T47D (cell line): ENCODE results near the gene FLCN.
"Not testable (repeated sequence)": the region's sequence is repeated elsewhere in the genome, so short reads cannot be mapped to it uniquely, and the experiment has no call there.

Experiments
- DNase-seq, 2 experiments: peaks; one replicate each; pipeline versions ENCODE4 v3.0.0 to v3.0.0-alpha.2; 2011 to 2012; ENCODE audit warnings: low read depth in 1 of 2, low spot score in 1 of 2
- JUND ChIP-seq: IDR thresholded peaks from 2 replicates; pipeline ENCODE4 v1.6.1; 2012; ENCODE audit warnings: low read depth
- in situ Hi-C: cut with HindIII; loops from 2 replicates; pipeline ENCODE4 v1.10.0; 2016; ENCODE audit warnings: low sequenced_read_pairs, low pct_unique_long_range_greater_than_20kb

The FLCN gene, protein sequence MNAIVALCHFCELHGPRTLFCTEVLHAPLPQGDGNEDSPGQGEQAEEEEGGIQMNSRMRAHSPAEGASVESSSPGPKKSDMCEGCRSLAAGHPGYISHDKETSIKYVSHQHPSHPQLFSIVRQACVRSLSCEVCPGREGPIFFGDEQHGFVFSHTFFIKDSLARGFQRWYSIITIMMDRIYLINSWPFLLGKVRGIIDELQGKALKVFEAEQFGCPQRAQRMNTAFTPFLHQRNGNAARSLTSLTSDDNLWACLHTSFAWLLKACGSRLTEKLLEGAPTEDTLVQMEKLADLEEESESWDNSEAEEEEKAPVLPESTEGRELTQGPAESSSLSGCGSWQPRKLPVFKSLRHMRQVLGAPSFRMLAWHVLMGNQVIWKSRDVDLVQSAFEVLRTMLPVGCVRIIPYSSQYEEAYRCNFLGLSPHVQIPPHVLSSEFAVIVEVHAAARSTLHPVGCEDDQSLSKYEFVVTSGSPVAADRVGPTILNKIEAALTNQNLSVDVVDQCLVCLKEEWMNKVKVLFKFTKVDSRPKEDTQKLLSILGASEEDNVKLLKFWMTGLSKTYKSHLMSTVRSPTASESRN

DNA sequence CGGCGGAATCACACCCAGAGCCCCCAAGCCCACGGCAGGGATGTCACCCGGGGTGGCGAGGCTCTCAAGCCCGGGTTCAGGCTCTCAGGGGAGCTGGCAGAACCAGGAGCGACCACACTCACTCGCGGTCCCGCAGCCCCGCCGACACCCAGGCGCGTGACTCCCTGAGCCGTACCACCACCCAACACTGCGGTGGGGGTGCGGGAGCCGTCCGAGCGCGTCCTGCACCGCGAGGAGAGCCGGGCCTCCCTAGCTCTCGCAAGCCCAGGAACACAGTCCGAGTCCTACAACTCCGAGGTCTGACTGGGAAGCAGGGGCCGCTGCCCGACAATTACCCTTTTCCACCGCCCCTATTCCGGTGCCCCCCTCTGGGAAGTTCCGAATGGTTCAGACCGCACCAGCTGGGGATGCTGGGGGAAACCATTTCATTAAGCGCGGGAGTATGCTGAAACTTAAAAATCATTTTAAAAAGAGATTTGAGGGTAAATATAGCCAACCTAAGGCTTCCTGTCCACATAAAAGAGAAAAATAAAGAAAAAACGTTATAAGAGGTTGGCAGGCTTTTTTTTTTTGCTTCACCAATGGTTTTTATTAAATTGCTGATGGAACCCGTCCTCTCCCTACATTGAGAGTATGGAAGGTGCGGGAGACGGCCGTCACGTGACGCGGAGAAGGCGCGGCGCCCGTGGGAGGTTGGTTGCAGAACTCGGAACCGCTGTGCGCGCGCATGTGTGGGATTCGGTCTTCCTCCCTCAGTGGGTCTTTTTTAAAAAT is at the start of gene FLCN:
Gene FLCN, minus strand, starts transcription at position 143 of the 774 bp plus-strand sequence. CDS start 9,031 bp downstream, outside the sequence.
- peak; percentile 41; the same call in 1 of the 2 replicates for TF ChIP-seq JUND
- DNase-seq, result peak; percentile 60 to 89
- in situ Hi-C loops, result no loop called here

DNA sequence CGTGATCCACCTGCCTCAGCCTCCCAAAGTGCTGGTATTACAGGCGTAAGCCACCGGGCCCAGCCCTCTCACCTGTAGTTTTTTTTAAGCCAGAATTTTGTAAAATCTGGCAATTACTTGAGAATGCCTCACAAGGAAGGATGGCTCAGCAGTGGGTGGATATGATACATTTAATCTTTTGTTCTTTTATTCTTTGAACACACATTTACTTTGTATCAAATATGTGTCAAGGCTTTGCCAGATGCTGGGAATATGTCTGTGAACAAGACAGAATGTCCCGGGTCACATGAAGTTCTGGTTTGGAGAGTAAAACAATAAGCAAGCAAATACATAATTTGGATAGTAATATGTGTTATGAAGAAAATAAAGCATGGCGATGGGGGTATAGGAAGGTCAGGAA is 49.0 kb upstream of the FLCN start:
- in situ Hi-C loops, result no loop called here
- no peak for DNase-seq
- no peak for TF ChIP-seq JUND

DNA sequence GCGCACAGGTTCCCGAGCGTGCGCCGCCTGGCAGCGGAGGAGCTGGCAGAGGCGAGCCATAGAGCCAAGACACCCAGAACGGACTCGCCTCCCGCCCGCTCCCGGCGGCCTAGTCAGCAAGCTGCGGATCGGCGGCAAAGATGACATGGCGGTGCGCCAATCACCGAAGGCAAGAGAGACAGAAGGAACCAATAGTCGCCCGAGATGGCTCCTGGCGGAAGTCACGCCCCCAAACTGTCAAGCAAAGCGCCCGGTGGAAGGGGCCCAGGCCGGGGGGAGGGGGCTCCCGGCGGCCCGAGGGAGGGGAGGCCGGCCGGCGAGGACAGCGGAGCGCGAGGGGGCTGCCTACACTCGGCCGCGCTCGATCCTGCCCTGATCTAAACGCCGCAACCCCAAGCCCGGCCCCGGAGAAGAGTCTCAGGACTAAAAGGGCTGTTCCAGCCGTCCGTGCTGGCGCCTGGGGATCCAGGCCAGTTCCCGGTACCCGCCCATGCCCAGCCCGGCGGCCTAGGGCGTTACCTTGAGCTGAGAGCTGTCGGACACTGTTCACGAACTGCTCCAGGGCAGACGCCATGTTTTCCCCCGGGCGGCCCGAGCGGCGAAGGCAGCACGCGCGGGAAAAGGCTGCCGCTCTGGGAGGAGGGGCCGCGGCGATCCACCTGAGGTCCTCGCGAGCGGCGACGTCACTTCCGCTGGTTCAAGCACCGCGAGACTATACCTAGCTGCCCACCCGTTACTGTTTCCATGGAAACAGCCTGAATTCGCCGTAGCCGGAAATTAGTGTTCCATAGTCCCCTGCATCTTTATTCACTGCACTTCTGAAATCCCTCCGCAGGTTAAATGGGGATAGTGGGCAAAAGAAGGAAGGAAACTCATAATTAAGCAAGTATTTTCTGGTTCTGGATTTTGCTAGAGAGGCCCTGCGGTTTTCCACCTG is 43.9 kb upstream of the FLCN start, which contains the start of gene COPS3:
Gene COPS3, minus strand, starts transcription at position 634 of the 937 bp plus-strand sequence. Its CDS starts 60 bp downstream, at position 574.
- TF ChIP-seq JUND, result no peak
- in situ Hi-C loops, result no loop called here
- DNase-seq, result peak; percentile 91 to 96

DNA sequence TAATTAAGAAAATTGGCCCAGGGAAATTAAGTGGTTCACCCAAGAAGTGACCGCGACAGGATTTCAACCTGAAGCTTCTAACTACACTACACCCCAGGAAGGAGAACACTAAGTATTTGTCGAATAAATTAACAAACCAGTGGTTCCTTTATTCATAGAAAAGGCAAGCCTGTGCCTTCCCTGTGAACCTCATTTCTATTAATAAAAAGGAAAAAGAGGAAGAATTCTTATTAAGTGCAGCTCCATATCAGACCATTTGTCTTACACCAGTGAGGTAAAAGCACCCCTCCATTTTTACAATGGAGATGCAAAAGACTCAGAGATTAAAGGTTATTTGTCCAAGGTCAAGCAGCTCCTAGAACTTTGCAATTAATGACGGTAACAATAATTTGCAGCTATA is 42.3 kb upstream of the FLCN start:
- DNase-seq, result no peak
- TF ChIP-seq JUND, result no peak
- in situ Hi-C loops, result no loop called here

DNA sequence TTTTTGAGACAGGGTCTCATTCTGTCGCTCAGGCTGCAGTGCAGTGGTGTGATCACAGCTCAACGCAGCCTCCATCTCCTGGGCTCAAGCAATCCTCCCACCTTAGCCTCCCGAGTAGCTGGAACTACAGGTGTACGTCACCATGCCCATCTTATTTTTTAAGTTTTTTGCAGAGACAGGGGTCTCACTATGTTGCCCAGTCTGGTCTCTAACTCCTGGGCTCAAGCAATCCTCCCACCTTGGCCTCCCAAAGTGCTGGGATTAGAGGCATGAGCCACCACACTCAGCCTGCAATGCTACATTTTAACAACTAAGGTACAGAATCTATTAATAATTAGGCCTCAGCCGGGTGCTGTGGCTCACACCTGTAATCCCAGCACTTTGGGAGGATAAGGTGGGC is 40.5 kb upstream of the FLCN start:
- DNase-seq, in situ Hi-C loops: not testable (repeated sequence)

DNA sequence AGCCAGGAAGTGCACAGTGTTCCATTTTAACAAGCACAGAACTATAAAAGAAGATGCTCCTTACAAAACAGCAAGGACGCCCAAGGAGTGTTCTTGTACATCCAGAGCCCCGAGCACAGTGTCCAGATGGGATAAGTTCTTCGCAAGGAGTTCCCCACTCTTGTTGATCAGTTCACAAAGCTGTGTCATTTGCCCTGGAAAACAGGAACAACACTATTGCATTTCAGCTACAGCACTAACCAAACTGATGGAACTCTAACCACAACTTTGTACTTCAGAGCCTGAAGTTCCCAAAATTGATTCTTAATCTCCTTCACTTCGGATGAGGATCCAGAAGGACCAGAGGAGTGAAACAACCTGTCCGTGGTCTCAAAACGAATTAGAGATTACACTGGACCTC is 39.0 kb upstream of the FLCN start:
- DNase-seq, result no peak
- TF ChIP-seq JUND, result no peak
- in situ Hi-C loops, result no loop called here

DNA sequence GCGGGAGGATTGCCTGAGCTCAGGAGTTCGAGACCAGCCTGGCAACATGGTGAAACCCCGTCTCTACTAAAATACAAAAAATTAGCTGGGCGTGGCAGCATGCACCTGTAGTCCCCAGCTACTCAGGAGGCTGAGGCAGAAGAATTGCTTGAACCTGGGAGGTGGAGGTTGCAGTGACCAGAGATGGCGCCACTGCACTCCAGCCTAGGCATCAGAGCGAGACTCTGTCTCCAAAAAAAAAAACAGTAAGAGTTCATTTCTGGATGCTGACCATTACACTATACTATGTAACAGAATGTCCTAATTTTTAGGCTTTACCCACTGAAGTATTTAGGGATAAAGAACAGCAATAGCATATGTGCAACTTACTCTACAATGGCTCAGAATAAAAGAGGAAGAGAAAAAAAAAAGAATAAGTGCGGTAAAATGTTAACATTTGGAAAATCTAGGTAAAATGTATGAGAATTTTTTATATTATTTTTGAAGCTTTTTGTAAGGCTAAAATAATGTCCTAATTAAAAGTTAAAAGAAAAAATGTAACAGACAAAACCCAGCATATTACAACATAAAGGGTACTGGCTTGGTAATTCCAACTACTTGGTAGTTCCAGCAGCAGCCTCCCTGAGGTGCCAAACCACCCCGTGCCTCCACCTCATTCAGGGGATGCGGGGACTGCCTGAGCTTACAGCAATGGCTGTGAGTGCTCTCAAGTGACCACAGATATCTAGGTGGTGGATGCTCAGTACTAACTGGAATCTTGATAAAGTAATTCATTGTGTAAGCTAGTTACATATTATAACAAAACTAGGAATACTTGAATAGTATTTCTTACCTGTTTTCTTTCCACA is 33.2 kb upstream of the FLCN start:
- in situ Hi-C loops, result no loop called here
- DNase-seq, result peak in 1 of 2 experiments; percentile 5

DNA sequence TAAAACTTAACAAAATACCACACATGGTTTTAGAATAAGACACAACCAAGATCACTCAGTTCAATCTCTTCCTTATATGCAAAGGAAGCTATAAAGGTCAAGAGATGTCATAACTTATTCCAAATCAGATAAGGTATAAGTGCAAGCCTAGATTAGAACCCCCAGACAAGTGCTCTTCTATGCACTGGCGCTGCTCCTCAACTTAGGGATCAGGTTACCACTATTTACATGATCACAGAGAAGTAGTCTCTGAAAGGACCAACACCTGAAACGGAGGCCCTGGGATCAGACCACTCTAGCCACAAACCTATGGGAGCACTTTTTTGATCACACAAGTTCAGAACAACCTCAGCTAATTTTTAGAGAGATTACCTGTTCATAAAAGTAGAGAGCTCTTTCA is 27.5 kb upstream of the FLCN start:
- no peak for DNase-seq
- no peak for TF ChIP-seq JUND
- in situ Hi-C loops, result no loop called here

More for the DNA sequence above, 33.2 kb upstream of the FLCN start:
- TF ChIP-seq JUND, result no peak

DNA sequence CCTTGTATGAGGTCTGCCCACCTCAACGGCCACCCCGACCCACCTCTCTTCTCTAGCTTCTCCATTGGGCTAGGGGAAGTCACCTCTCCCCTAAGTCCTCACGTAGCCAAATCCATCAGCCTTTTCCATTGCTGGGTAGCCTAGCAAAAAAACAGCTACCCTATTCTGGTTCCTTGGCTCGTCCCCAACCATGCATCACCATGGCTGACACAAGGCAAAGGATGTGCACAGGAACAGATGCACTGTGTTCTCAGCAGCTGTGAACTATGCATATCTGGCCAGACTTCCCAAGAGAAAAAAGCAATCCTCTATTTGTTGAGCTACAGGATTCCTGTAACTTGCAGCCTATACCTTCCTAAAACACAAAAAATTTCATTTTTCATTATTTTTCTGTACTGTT is 22.0 kb upstream of the FLCN start:
- no peak for DNase-seq
- TF ChIP-seq JUND, result no peak
- in situ Hi-C loops, result no loop called here

DNA sequence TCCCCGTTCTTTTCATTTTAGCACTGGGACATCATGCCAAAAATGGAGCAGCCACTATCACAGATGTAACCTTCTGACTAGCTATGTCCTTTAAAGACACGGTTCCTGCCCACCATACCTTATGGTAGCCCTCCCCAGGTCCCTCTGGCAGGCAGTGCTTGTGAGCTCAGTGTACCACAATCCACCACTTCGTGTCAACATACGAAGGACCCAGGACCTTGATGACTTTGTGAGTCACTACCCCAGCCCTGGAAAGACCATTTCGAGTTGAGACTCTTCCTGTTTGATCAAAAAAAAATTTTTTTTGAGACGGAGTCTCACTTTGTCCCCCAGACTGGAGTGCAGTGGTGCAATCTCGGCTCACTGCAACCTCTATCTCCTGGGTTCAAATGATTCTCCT is 21.0 kb upstream of the FLCN start:
- in situ Hi-C loops, result no loop called here
- no peak for DNase-seq
- no peak for TF ChIP-seq JUND

DNA sequence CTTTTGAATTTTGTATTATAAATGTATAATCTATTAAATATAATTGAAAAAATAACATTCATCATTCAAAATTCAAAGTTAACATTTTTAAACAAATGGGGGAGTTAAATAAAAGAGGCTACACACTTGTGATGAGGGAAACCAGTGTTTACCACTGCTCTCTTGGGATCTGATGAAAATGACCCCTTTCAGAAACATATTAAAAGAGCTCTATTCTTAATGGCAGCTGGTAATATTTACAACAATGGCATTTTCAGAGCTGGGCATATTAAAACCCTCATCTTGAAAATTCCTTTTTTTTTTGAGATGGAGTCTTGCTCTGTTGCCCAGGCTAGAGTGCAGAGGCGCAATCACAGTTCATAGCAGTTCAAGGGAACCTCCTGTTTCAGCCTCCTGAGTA is 19.3 kb upstream of the FLCN start:
- in situ Hi-C loops, result no loop called here

DNA sequence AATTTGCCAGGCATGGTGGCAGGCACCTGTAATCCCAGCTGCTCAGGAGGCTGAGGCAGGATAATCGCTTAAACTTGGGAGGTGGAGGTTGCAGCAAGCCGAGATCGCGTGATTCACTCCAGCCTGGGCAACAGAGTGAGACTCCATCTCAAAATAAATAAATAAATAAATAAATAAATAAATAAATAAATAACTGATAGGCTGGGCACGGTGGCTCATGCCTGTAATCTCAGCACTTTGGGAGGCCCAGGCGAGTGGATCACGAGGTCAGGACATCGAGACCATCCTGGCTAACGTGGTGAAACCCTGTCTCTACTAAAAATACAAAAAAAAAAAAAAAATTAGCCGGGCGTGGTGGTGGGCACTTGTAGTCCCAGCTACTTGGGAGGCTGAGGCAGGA is 18.7 kb upstream of the FLCN start:
- DNase-seq, in situ Hi-C loops: not testable (repeated sequence)

More for the DNA sequence above, 19.3 kb upstream of the FLCN start:
- no peak for DNase-seq
- TF ChIP-seq JUND, result no peak
